ENCODE measurements around the gene ACSL6.

Gene ACSL6

GRCh38 chr5:132049093-132049492, 37.6 kb upstream of the ACSL6 start:
- DNase-seq, result no peak

DNA sequence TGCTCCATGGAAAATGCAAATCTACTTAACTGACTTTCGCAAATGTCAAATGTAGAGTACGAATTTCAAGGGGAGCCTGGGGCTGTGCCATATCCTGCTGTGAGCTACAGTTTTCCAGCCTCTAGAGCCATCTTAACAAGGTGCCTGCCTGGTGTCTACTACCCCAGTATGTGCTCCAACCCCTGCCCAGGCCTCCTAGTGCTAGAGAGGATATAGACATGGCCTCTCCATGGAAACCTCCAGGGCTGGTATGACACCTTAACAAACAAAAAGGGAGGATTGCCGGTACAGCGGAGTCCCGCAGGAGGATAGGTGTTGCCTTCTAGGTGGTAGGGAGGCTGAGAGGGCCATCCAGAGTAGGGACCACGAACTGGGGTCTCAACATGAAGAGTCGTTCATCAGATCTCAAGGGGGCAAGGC, 35.4 kb upstream of the ACSL6 start:
- DNase-seq, result no peak

- peak; percentile 1 for DNase-seq
These were observed 32.7 kb upstream of the ACSL6 start for GRCh38 chr5:132044207-132044606.

- no peak for DNase-seq
These were observed 25.9 kb upstream of the ACSL6 start for GRCh38 chr5:132037353-132037752.

DNA sequence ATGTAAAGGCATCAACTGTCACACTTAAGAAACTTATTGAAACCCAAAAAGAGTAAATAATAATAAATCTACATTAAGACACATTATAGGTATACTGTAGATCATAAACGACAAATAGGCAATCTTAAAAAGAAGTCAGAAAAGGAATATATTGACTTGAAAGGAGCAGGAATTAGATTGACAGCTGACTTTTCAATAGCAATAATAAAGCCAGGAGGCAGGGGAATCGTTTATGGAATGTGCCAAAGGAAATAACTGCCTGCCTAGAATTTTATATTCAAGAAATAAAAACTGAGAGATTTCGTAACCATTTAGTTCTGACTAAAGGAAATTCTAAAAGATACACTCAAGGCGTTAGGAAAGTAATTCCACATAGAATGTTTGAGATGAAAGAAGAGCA, 21.7 kb upstream of the ACSL6 start:
- DNase-seq, result no peak

DNA sequence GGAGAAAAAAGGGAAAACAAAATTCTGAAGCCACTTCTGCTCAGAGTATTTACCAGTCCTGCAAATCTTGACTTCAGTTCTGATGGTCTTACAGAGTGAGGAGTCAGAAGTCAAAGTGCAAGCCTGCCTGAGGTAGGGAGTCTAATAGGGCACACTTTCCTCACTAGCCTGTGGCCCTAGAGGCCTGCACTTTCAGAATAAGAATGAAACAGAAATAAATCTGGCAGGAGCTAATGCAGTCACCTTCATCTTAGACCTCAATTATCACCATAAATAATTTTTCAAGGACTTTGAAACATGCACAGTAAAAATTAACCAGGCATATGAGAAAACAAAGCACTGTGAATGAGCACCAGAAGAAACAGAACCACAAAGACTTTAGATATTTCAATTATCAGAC, 20.7 kb upstream of the ACSL6 start:
- no peak for DNase-seq

GRCh38 chr5:132030610-132031009, 19.2 kb upstream of the ACSL6 start:
- DNase-seq, result no peak

- DNase-seq, result no peak
These were observed 18.3 kb upstream of the ACSL6 start for GRCh38 chr5:132029609-132030330.

GRCh38 chr5:132027027-132027426, 15.6 kb upstream of the ACSL6 start:
- no peak for DNase-seq

DNA sequence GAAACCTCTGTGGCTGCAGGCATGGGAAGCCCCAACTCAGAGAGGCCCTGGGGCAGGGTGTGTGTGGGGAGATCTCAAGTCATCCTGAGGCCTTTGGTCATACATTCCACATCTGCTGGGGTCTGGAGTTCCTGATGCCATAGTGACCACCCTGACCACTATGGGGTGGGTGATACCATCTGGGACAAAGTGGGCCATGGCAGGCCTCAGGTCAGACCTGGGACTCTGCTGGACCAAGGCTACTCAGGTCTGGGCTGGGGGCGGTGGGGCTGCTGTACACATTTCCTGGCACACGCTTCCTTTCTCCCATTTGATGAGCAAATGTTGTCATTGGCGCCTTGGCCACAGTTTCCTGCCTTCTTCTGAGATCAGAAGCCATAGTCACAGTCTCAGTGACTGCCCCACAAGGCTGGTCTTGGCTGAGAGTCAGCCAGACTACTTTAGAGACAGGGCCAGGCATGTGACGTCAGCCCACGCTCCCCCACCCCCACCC, 15.1 kb upstream of the ACSL6 start:
- DNase-seq, result no peak

- no peak for DNase-seq
These were observed 14.0 kb upstream of the ACSL6 start for GRCh38 chr5:132025403-132025971.

- no peak for DNase-seq
These were observed 13.4 kb upstream of the ACSL6 start for GRCh38 chr5:132024789-132025402.

GRCh38 chr5:132024117-132024435, 12.6 kb upstream of the ACSL6 start:
- DNase-seq, result no peak

GRCh38 chr5:132023258-132024116, 12.0 kb upstream of the ACSL6 start:
- DNase-seq, result no peak

GRCh38 chr5:132022737-132023136, 11.3 kb upstream of the ACSL6 start:
- DNase-seq, result no peak

GRCh38 chr5:132021654-132022053, 10.2 kb upstream of the ACSL6 start:
- no peak for DNase-seq

DNA sequence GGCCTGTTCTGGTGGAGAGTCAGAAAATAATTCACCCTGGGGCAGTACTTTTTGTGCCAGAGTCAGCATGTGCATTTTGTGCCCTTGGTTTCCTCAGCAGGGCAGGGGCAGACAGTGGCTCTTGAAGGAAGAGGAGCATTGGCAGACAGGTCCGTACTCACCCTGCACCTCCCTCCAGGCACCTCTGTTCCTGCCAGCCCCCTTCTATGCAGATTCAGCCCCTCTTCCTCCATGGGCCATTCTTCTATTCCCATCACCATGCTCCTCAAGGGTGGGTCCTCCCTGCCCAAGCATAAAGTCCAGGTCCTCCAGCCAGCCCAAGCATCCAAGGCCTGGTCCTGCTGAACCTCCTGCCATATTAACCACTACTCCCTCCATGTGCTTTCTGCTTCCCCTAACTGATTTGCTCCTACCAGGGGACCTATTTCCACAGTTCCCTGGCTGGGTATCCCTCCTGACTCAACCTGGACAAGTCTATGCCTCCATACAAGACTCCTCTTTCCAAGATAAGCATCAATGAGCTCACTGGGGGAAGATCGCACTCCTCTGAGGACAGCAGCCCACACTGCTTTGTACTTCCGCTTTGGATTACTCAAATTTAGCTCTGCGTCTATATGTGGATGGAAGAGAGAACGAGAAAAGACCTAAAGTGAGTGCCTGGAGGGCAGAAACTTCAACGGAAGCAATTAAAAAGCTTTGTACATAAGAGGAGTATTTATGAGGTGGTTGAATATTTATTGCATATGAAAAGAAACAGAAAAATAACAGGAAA, 9.3 kb upstream of the ACSL6 start:
- no peak for DNase-seq

GRCh38 chr5:132019857-132020555, 8.5 kb upstream of the ACSL6 start:
- DNase-seq, result no peak

DNA sequence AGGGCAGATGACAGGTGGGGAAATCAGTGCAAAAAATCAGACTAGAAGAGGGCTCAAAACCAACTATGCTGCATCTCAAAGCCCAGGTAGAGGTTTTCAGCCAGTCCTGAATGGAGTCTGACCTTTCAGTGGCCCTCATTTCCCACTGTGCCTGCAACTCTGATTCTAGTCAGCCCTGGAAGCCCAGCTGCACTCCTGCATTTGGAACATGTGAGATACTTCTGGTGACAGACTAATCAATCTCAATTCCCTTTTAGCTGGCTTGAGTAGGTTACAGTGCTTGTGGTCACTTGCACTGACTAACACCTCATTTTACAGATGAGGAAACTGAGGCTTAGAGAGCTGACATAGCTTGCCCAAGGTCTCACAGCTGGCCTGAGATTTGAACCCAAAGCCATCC, 7.9 kb upstream of the ACSL6 start:
- DNase-seq, result no peak

DNA sequence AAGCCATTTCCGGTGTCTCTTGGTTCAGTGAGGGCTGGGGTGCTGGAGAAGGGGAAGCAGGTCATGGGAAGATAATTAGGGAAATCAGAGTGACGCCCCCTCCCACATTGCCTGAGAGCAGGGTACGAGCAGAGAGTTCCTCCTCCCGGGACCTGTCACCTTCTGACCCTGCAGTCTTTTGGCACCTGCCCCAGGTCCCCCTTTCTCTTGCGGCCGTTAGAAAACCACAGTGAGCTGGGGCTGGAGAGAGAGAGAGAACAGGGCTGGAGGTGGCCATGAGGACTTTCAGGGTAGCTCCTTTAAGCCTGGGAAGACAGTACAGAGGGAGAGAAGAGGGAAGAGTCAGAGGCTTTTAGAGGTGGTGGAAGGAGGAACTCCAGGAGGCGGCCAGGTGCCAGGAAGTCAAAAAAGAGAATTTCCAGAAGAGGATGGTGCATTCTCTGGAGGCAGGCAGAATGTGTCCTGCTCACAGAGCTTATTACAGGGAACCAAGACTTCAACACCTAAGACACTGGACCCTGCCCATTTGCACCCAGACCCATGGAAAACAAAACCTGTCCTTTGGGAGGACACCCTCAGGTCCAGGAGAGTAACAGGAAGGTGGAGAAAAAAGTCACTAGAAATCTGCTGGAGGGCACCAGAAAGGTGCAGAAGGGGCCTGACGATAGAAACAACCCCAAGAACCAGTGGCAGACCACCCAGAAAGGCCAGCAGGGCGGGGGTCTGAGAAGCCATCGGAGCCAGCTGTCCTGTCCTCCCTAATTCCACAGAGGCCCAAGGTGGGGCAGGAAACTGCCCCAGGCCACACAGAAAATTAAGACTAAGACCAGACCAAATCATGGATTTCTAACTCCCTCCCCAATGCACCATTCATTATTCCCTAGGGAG, 6.5 kb upstream of the ACSL6 start:
- no peak for DNase-seq

DNA sequence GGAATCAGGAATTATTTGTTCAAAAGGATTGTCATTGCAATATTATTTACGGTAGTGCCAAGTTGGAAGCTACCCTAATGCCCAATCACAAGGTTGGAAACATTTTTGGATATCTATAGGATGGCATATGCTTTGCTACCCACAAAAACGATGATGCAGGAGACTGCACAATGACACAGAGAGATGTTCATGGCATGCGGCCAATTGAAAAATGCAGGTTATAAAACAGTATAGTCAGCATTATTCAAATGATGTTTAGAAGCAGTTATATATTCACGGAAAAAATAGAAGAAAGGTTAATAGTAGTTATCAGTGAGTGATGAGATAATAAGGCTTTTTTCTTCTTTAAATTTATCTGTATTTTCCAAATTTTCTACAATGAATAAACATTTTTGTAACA, 5.9 kb upstream of the ACSL6 start:
- DNase-seq, result no peak
